HepG2 (cell line): Measurements from ENCODE around the gene CDC34. TPM values are rescaled to one million over a fixed set of nuclear protein-coding genes. Genes with fewer than 3 reads are reported as not detected.
A peak's percentile ranks its signal among the peaks of the same experiment; 100 is the strongest.

Experiments
- E2F2 ChIP-seq: sonication (generic); formaldehyde crosslinking; IDR thresholded peaks from 2 replicates; pipeline ENCODE4 v1.4.0; 2020; ENCODE audit warnings: missing genetic modification reagents, borderline replicate concordance
- GMEB1 ChIP-seq: sonication (generic); formaldehyde crosslinking; IDR thresholded peaks from 2 replicates; pipeline ENCODE4 v1.5.1; 2020; ENCODE audit warnings: missing genetic modification reagents, mild to moderate bottlenecking, borderline replicate concordance
- HCFC1 ChIP-seq: fragments of 150-350 bp; IDR thresholded peaks from 2 replicates; pipeline ENCODE4 v1.6.1; 2014; ENCODE audit warnings: low read depth, low read length
- HOXA3 ChIP-seq: sonication (generic); formaldehyde crosslinking; IDR thresholded peaks from 2 replicates; pipeline ENCODE4 v1.5.0; 2020; ENCODE audit warnings: missing genetic modification reagents
- IRF9 ChIP-seq: sonication (generic); formaldehyde crosslinking; IDR thresholded peaks from 2 replicates; pipeline ENCODE4 v1.8.0; 2022; ENCODE audit warnings: missing genetic modification reagents, mild to moderate bottlenecking, borderline replicate concordance
- KAT8 ChIP-seq: IDR thresholded peaks from 2 replicates; pipeline ENCODE4 v1.6.1; 2016; ENCODE audit warnings: missing genetic modification reagents, missing compliant biosample characterization
- MEF2D ChIP-seq: sonication (generic); formaldehyde crosslinking; IDR thresholded peaks from 2 replicates; pipeline ENCODE4 v1.5.1; 2020; ENCODE audit warnings: mild to moderate bottlenecking, missing genetic modification reagents
- MTF2 ChIP-seq: sonication (generic); formaldehyde crosslinking; IDR thresholded peaks from 2 replicates; pipeline ENCODE4 v1.5.0; 2020; ENCODE audit warnings: missing genetic modification reagents, borderline replicate concordance
- RFX3 ChIP-seq: IDR thresholded peaks from 2 replicates; pipeline ENCODE4 v1.6.1; 2016; ENCODE audit warnings: missing biosample characterization, missing genetic modification reagents
- RXRB ChIP-seq: IDR thresholded peaks from 2 replicates; pipeline ENCODE4 v1.6.1; 2016; ENCODE audit warnings: borderline replicate concordance, missing genetic modification reagents, missing compliant biosample characterization
- ZBTB42 ChIP-seq: sonication (generic); formaldehyde crosslinking; IDR thresholded peaks from 2 replicates; pipeline ENCODE4 v1.5.0; 2020; ENCODE audit warnings: mild to moderate bottlenecking, missing genetic modification reagents
- ZKSCAN1 ChIP-seq: fragments of 150-350 bp; IDR thresholded peaks from 2 replicates; pipeline ENCODE4 v1.6.1; 2014; ENCODE audit warnings: low read length
- ZNF329 ChIP-seq: sonication (generic); formaldehyde crosslinking; IDR thresholded peaks from 2 replicates; pipeline ENCODE4 v1.9.0; 2021; ENCODE audit warnings: low read depth, mild to moderate bottlenecking, missing genetic modification reagents
- ZNF501 ChIP-seq: sonication (generic); formaldehyde crosslinking; IDR thresholded peaks from 2 replicates; pipeline ENCODE4 v1.5.1; 2020; ENCODE audit warnings: mild to moderate bottlenecking, moderate library complexity, missing genetic modification reagents
- ZNF558 ChIP-seq: sonication (generic); formaldehyde crosslinking; IDR thresholded peaks from 2 replicates; pipeline ENCODE4 v1.9.0; 2022; ENCODE audit warnings: mild to moderate bottlenecking, missing genetic modification reagents, borderline replicate concordance
- ZNF777 ChIP-seq: sonication (generic); formaldehyde crosslinking; IDR thresholded peaks from 2 replicates; pipeline ENCODE4 v1.4.0; 2020; ENCODE audit warnings: missing genetic modification reagents
- ZSCAN29 ChIP-seq: sonication (generic); formaldehyde crosslinking; conservative IDR thresholded peaks from 2 replicates; pipeline ENCODE4 v1.4.0; 2020; ENCODE audit warnings: mild to moderate bottlenecking, missing genetic modification reagents
- polyA plus RNA-seq, 8 experiments: library from polyadenylated mRNA; depleted of rRNA in 3 of 8; stranded (reverse) in 7 of 8; unstranded in 1 of 8; fragments of >200 nt; fragmentation: Illumina TruSeq in 4 of 8; extraction: Trizol in 4 of 8; gene quantifications; 2 replicates each; pipeline versions ENCODE4 v1.2.1 to v1.2.3, GENCODE V29; 2011 to 2016; ENCODE audit warnings: low read depth in 4 of 8, missing spikeins in 1 of 8, mixed read lengths in 1 of 8; ENCODE audit not compliant: insufficient read depth in 1 of 8
- total RNA-seq, 5 experiments: library from RNA; depleted of rRNA; stranded (reverse); fragments of >200 nt; fragmentation: Illumina TruSeq; extraction: Trizol; gene quantifications; 2 replicates each; pipeline ENCODE4 v1.2.3, GENCODE V29; 2016; ENCODE audit warnings: low read depth in 1 of 5
- TF ChIP-seq, protein P1 (sequence below): sonication (generic); formaldehyde crosslinking; IDR thresholded peaks from 2 replicates; pipeline ENCODE4 v1.4.0; 2020; ENCODE audit warnings: missing genetic modification reagents

The CDC34 gene
- total and polyA plus RNA-seq, 2 of the 13 experiments (the other 11 are each of a cell fraction or from before 2014, with no cell fraction given) = 138 to 150 TPM

DNA sequence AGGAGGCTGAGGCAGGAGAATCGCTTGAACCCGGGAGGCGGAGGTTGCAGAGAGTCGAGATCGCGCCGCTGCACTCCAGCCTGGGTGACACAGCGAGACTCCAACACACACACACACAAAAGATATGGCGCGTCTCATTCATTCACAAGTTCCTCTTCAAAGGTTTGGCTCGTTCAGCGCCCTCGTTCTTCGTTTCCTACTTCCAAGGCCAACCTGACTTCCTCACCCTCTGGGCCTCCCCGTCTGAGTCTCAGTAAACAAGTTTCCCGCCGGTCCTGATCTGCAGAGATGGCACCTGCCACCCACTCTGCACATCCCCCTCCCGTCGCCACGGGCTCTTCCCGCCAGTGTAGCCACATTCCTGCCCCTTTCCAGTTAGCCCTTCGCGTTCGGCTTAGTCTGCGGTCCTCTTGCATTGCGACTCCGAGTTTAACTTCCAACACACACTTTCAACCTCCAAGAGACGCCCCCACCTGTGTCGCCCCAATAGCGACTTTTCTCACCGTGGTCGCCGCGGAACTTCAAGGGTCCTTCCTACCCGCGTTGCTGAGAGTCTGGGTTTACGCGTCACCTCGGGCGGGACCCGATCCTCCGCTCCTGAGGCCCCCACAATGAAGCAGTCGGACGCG lies 39.5 kb downstream of the CDC34 start (continued):
- 0 out of 2 replicates have a peak, but pooled peaks have one; percentile 43 for TF ChIP-seq ZNF558 (CRISPR knock-in tag)
- TF ChIP-seq ZNF777 = peak; percentile 85; the same call in 1 of the 2 replicates
- peak; percentile 35; the same call in 1 of the 2 replicates for TF ChIP-seq HOXA3 (CRISPR knock-in tag)
- peak; percentile 91 for TF ChIP-seq ZNF501 (CRISPR knock-in tag)
- TF ChIP-seq MTF2 = no peak
- peak; percentile 65; the same call in 1 of the 2 replicates for TF ChIP-seq ZNF329 (CRISPR knock-in tag)
- TF ChIP-seq GMEB1 = peak; percentile 19; the same call in 1 of the 2 replicates
- TF ChIP-seq HCFC1 = no peak
- TF ChIP-seq, protein P1, sequence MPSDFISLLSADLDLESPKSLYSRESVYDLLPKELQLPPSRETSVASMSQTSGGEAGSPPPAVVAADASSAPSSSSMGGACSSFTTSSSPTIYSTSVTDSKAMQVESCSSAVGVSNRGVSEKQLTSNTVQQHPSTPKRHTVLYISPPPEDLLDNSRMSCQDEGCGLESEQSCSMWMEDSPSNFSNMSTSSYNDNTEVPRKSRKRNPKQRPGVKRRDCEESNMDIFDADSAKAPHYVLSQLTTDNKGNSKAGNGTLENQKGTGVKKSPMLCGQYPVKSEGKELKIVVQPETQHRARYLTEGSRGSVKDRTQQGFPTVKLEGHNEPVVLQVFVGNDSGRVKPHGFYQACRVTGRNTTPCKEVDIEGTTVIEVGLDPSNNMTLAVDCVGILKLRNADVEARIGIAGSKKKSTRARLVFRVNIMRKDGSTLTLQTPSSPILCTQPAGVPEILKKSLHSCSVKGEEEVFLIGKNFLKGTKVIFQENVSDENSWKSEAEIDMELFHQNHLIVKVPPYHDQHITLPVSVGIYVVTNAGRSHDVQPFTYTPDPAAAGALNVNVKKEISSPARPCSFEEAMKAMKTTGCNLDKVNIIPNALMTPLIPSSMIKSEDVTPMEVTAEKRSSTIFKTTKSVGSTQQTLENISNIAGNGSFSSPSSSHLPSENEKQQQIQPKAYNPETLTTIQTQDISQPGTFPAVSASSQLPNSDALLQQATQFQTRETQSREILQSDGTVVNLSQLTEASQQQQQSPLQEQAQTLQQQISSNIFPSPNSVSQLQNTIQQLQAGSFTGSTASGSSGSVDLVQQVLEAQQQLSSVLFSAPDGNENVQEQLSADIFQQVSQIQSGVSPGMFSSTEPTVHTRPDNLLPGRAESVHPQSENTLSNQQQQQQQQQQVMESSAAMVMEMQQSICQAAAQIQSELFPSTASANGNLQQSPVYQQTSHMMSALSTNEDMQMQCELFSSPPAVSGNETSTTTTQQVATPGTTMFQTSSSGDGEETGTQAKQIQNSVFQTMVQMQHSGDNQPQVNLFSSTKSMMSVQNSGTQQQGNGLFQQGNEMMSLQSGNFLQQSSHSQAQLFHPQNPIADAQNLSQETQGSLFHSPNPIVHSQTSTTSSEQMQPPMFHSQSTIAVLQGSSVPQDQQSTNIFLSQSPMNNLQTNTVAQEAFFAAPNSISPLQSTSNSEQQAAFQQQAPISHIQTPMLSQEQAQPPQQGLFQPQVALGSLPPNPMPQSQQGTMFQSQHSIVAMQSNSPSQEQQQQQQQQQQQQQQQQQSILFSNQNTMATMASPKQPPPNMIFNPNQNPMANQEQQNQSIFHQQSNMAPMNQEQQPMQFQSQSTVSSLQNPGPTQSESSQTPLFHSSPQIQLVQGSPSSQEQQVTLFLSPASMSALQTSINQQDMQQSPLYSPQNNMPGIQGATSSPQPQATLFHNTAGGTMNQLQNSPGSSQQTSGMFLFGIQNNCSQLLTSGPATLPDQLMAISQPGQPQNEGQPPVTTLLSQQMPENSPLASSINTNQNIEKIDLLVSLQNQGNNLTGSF (CRISPR knock-in tag) = 0 out of 2 replicates have a peak, but pooled peaks have one; percentile 26
- no peak for TF ChIP-seq ZSCAN29 (CRISPR knock-in tag)
- TF ChIP-seq E2F2 (CRISPR knock-in tag) = peak; percentile 67; the same call in 1 of the 2 replicates
- no peak for TF ChIP-seq RFX3
- TF ChIP-seq RXRB (CRISPR knock-in tag) = peak; percentile 55; the same call in 1 of the 2 replicates
- TF ChIP-seq MEF2D = peak; percentile 34; the same call in 1 of the 2 replicates
- TF ChIP-seq KAT8 (CRISPR knock-in tag) = peak; percentile 19; the same call in 1 of the 2 replicates
- TF ChIP-seq IRF9 (CRISPR knock-in tag) = no peak
- TF ChIP-seq ZBTB42 (CRISPR knock-in tag) = no peak
- no peak for TF ChIP-seq ZKSCAN1
